Activated CD4-positive, alpha-beta T cell treated with anti-CD3 and anti-CD28 coated beads, Interleukin-2, amount 10 ng/mL, durations not matched to agents 7 days and 5 days (primary cell): ENCODE data around the gene CACNB3. TPM values are rescaled to one million over a fixed set of nuclear protein-coding genes. Genes with fewer than 3 reads are reported as not detected.
"Not testable (repeated sequence)": the region's sequence is repeated elsewhere in the genome, so short reads cannot be mapped to it uniquely, and the experiment has no call there.

Source experiments
- CTCF ChIA-PET: fragments of 350-600 bp; sonication (Branson Sonifier 250); formaldehyde crosslinking; loops from one replicate; lab custom pipeline; 2021; ENCODE audit warnings: antibody characterized with exemption; lab: Charles Lee
- POLR2A ChIA-PET: fragments of 350-600 bp; sonication (Branson Sonifier 250); formaldehyde crosslinking; loops from one replicate; lab custom pipeline; 2021; ENCODE audit warnings: antibody characterized with exemption; lab: Charles Lee
- DNase-seq: peaks from one replicate; pipeline ENCODE4 v3.0.0-alpha.2; 2020
- H3K27ac Mint-ChIP-seq: one replicate; pipeline ENCODE4 v1.8.0; 2021; ENCODE audit warnings: mild to moderate bottlenecking, moderate library complexity, mixed read lengths
- H3K27me3 Mint-ChIP-seq: one replicate; pipeline ENCODE4 v1.8.0; 2021; ENCODE audit warnings: mixed read lengths
- H3K36me3 Mint-ChIP-seq: one replicate; pipeline ENCODE4 v1.8.0; 2021; ENCODE audit warnings: low read depth, mixed read lengths
- H3K4me1 Mint-ChIP-seq: one replicate; pipeline ENCODE4 v1.8.0; 2021; ENCODE audit warnings: mixed read lengths
- H3K4me3 Mint-ChIP-seq: one replicate; pipeline ENCODE4 v1.8.0; 2021; ENCODE audit warnings: mild to moderate bottlenecking, moderate library complexity, mixed read lengths
- H3K9me3 Mint-ChIP-seq: one replicate; pipeline ENCODE4 v1.8.0; 2021; ENCODE audit warnings: mixed read lengths
- microRNA-seq: library from miRNA; unstranded; fragments of <30 nt; microRNA quantifications from one replicate; pipeline ENCODE4 v1.2.0, GENCODE V29; 2021; ENCODE audit warnings: borderline microRNAs expressed, borderline replicate concordance
- total RNA-seq, 2 experiments: library from RNA; stranded (reverse); gene quantifications; one replicate each; pipeline ENCODE4 v1.2.3, GENCODE V29; 2021

CACNB3 gene
- total RNA-seq, 2 experiments from 2014 or later, result 14.9 to 19.9 TPM

DNA sequence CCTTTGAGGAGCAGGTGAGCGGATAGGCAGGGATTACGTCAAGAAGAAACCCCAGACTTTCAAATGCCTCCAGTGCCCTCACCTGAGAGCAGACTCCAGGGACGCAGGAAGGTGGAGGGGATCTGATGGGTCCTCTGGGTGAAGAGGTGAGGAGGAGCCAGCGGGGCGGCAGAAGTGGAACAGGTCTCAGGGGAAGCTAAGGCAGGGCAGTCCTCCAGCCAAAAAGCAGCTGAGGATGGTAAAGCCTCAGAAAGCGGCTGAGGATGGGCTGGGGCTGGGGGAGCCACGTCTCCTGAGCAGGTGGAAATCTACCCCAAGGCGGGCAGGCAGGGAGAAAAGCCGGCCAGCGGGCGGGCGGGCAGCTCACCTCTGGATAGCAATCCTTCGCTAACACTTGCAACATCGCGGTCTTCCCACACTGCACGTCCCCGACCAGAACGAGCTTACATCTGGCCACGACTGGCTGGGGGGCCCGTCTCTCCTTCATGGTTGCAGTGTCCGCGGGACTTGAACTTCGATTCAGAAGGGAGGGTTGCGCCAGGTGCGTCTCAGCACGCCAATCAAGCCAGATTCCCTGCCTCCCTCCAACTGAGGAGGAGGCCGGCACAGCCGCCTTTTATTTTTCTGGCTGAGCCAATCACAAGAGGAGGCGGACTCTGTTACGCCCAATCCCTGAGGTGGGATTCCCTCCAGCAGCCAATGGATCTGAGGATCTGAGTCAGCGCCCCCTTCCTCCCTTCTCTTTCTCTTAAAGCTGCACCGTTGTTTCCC, 47.2 kb downstream of the CACNB3 start, which contains the start of gene RND1:
TSS of gene RND1 (minus strand) at position 590 of the 771 bp plus-strand sequence. CDS start at position 487, 103 bp downstream.
- no peaks in the 10 kb centered on the region for H3K9me3 Mint-ChIP-seq
- peaks cover 27% of the 10 kb centered on the region for H3K27me3 Mint-ChIP-seq

GRCh38 chr12:48866052-48866711, 47.9 kb downstream of the CACNB3 start:
- H3K4me3 Mint-ChIP-seq, result peak overlapping the region; percentile 86
- CTCF ChIA-PET, result interaction anchor here (0.7 to 8.3 kb wide), 8 partner anchors 10 to 130 kb away, joined by 3 to 63 read pairs (median 6); partner anchors contain the start of gene DDX23
- H3K4me1 Mint-ChIP-seq, result peaks cover 25% of the 10 kb centered on the region
- POLR2A ChIA-PET, result interaction anchor here (0.6 to 1.4 kb wide), 2 partner anchors 14 to 194 kb away, joined by 3 to 5 read pairs; partner anchors contain the start of genes DDX23 and KMT2D
- H3K9me3 Mint-ChIP-seq, result no peaks in the 10 kb centered on the region
- peaks cover 27% of the 10 kb centered on the region for H3K27me3 Mint-ChIP-seq
- peak overlapping the region; percentile 89 for H3K27ac Mint-ChIP-seq
- no peak for DNase-seq
- H3K36me3 Mint-ChIP-seq, result no peaks in the 10 kb centered on the region

More for the DNA sequence above, 47.2 kb downstream of the CACNB3 start, which contains the start of gene RND1:
- ChIA-PET POLR2A (interaction anchor here (0.6 to 1.4 kb wide), 2 partner anchors 13 to 195 kb away, joined by 3 to 5 read pairs; partner anchors contain the start of genes DDX23 and KMT2D), CTCF (interaction anchor here (0.7 to 8.3 kb wide), 10 partner anchors 9 to 131 kb away, joined by 3 to 63 read pairs (median 4); partner anchors contain the start of gene DDX23)
- DNase-seq, result peak; percentile 88
- Mint-ChIP-seq H3K36me3 (no peaks in the 10 kb centered on the region), H3K27ac (peak within 1 kb of the TSS; percentile 89), H3K4me1 (peaks cover 25% of the 10 kb centered on the region), H3K4me3 (peak within 1 kb of the TSS; percentile 86)

DNA sequence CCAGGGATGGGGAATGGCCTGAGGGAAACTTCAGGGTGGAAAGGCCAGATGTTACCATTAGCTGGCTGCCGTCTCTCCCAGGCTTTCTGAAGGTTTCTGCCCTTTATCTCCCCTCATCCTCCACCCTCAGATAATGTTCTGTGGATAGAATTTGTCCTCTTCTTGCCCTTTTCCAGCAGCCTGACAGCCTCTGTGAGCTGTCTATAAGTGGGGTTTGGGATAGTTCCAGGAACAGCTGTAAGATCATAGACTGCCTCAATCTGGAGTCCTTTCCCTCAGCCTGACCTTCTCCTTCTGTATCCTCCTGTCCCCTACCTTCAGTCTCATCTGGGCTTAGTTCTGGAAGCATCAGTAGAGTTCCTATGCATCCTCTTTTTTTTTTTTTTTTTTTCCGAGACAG, 50.2 kb downstream of the CACNB3 start:
- no peak for DNase-seq
- no peak overlapping the region for H3K4me3 Mint-ChIP-seq
- H3K9me3 Mint-ChIP-seq, result no peaks in the 10 kb centered on the region
- CTCF ChIA-PET, result interaction anchor here (0.7 to 8.3 kb wide), 5 partner anchors 16 to 120 kb away, joined by 3 to 63 read pairs (median 4); partner anchors contain the start of gene DDX23
- H3K4me1 Mint-ChIP-seq, result peaks cover 25% of the 10 kb centered on the region
- POLR2A ChIA-PET, result no interaction called here
- H3K27me3 Mint-ChIP-seq, result peaks cover 24% of the 10 kb centered on the region
- H3K36me3 Mint-ChIP-seq, result no peaks in the 10 kb centered on the region
- no peak overlapping the region for H3K27ac Mint-ChIP-seq

- Mint-ChIP-seq H3K27ac (no peak overlapping the region), H3K27me3 (peaks cover 17% of the 10 kb centered on the region)
- POLR2A ChIA-PET, result no interaction called here
Observed at GRCh38 chr12:48869191-48869590, 50.9 kb downstream of the CACNB3 start.

GRCh38 chr12:48873096-48873495, 54.8 kb downstream of the CACNB3 start:
- POLR2A ChIA-PET, result no interaction called here
- CTCF ChIA-PET, result interaction anchor here (1.7 kb wide), 2 partner anchors 17 to 20 kb away, joined by 6 to 7 read pairs; no protein-coding TSS in a partner anchor
- H3K27me3 Mint-ChIP-seq, result peaks cover 6% of the 10 kb centered on the region
- H3K9me3 Mint-ChIP-seq, result no peaks in the 10 kb centered on the region
- no peak overlapping the region for H3K27ac Mint-ChIP-seq
- H3K4me3 Mint-ChIP-seq, result no peak overlapping the region
- no peak for DNase-seq
- no peaks in the 10 kb centered on the region for H3K36me3 Mint-ChIP-seq
- no peaks in the 10 kb centered on the region for H3K4me1 Mint-ChIP-seq

More at GRCh38 chr12:48869191-48869590, 50.9 kb downstream of the CACNB3 start:
- DNase-seq, result no peak
- Mint-ChIP-seq H3K4me1 (peaks cover 19% of the 10 kb centered on the region), H3K36me3 (no peaks in the 10 kb centered on the region), H3K9me3 (no peaks in the 10 kb centered on the region), H3K4me3 (no peak overlapping the region)
- CTCF ChIA-PET, result interaction anchor here (0.7 to 8.3 kb wide), 5 partner anchors 17 to 119 kb away, joined by 3 to 63 read pairs (median 4); partner anchors contain the start of gene DDX23

GRCh38 chr12:48873534-48873933, 55.2 kb downstream of the CACNB3 start:
- H3K4me3 Mint-ChIP-seq, H3K27ac Mint-ChIP-seq, DNase-seq, H3K9me3 Mint-ChIP-seq, H3K4me1 Mint-ChIP-seq, H3K36me3 Mint-ChIP-seq, H3K27me3 Mint-ChIP-seq, POLR2A ChIA-PET: not testable (repeated sequence)
- CTCF ChIA-PET, result interaction anchor here (1.7 kb wide), 2 partner anchors 16 to 20 kb away, joined by 6 to 7 read pairs; no protein-coding TSS in a partner anchor

DNA sequence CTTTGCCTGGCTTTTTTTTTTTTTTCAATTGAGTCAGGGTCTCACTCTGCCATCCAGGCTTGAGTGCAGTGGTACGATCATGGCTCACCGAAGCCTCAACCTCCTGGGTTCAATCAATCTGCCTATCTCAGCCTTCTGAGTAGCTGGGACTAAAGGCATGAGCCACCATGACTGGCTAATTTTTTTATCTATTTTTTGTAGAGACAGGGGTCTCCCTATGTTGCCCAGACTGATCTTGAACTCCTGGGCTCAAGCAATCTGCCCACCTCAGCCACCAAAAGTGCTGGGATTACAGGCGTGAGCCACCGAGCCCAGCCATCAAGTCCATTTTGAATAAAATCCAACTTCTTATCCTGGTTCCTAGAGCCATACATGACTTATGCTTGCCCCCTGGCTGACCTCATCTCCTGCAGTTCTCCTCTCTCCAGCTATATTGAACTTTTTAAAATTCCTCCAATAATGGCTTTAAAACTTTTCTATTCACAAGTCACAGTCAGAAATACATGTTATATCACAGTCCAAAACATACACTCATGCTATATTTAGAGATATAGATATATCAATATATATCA, 57.7 kb downstream of the CACNB3 start:
- Mint-ChIP-seq H3K4me3 (no peak overlapping the region), H3K36me3 (no peaks in the 10 kb centered on the region), H3K27ac (no peak overlapping the region), H3K27me3 (peaks cover 18% of the 10 kb centered on the region), H3K9me3 (no peaks in the 10 kb centered on the region), H3K4me1 (no peaks in the 10 kb centered on the region)
- CTCF ChIA-PET, result interaction anchor here (1.0 to 1.6 kb wide), 3 partner anchors 14 to 61 kb away, joined by 4 to 6 read pairs (median 5); no protein-coding TSS in a partner anchor
- POLR2A ChIA-PET, result no interaction called here
- no peak for DNase-seq

Small RNA genes lying within 50 kb of the gene (microRNA-seq; reads per million reads assigned to microRNA genes)
- gene MIR4701, result not detected

Other genes with a start within 250 kb of the CACNB3 start
- not detected for gene LALBA, start 248.4 kb upstream of the CACNB3 start, total RNA-seq
- 10 to 100 TPM; 44.1 to 44.5 TPM for gene KANSL2, start 136.3 kb upstream of the CACNB3 start, total RNA-seq
- 10 to 100 TPM; 51.6 to 53.7 TPM for gene CCNT1, start 101.8 kb upstream of the CACNB3 start, total RNA-seq
- not detected for gene ADCY6, start 29.4 kb upstream of the CACNB3 start, total RNA-seq
- gene DDX23, start 33.7 kb downstream of the CACNB3 start, total RNA-seq, result 100 to 1,000 TPM; 143 to 144 TPM
- gene RND1, start 47.4 kb downstream of the CACNB3 start, total RNA-seq, result 1 to 10 TPM; 1.1 to 1.2 TPM
- gene FKBP11, start 107.0 kb downstream of the CACNB3 start, total RNA-seq, result 10 to 100 TPM; 44.2 to 45.6 TPM
- gene ARF3, start 139.0 kb downstream of the CACNB3 start, total RNA-seq, result 100 to 1,000 TPM in 1 of 2 experiments, 10 to 100 TPM in 1; 89.6 to 114 TPM
- gene WNT10B, start 153.2 kb downstream of the CACNB3 start, total RNA-seq, result under 1 TPM; 0.52 to 0.99 TPM
- under 1 TPM; 0.17 to 0.29 TPM for gene WNT1, start 159.8 kb downstream of the CACNB3 start, total RNA-seq
- gene DDN, start 180.9 kb downstream of the CACNB3 start, total RNA-seq, result under 1 TPM; 0.10 to 0.17 TPM
- gene PRKAG1, start 200.3 kb downstream of the CACNB3 start, total RNA-seq, result 10 to 100 TPM; 62.5 to 65.5 TPM
- 100 to 1,000 TPM in 1 of 2 experiments, 10 to 100 TPM in 1; 97.9 to 116 TPM for gene KMT2D, start 242.3 kb downstream of the CACNB3 start, total RNA-seq